NCI-H2196 treated with DMSO at 0.1 percent for 48 hours (cell line): ENCODE measurements around the gene FNDC3A.

Source experiments
- DNase-seq: peaks from one replicate; lab custom pipeline; 2025; ENCODE audit not compliant: unreplicated experiment; lab: John Stamatoyannopoulos, UW

The FNDC3A gene, protein sequence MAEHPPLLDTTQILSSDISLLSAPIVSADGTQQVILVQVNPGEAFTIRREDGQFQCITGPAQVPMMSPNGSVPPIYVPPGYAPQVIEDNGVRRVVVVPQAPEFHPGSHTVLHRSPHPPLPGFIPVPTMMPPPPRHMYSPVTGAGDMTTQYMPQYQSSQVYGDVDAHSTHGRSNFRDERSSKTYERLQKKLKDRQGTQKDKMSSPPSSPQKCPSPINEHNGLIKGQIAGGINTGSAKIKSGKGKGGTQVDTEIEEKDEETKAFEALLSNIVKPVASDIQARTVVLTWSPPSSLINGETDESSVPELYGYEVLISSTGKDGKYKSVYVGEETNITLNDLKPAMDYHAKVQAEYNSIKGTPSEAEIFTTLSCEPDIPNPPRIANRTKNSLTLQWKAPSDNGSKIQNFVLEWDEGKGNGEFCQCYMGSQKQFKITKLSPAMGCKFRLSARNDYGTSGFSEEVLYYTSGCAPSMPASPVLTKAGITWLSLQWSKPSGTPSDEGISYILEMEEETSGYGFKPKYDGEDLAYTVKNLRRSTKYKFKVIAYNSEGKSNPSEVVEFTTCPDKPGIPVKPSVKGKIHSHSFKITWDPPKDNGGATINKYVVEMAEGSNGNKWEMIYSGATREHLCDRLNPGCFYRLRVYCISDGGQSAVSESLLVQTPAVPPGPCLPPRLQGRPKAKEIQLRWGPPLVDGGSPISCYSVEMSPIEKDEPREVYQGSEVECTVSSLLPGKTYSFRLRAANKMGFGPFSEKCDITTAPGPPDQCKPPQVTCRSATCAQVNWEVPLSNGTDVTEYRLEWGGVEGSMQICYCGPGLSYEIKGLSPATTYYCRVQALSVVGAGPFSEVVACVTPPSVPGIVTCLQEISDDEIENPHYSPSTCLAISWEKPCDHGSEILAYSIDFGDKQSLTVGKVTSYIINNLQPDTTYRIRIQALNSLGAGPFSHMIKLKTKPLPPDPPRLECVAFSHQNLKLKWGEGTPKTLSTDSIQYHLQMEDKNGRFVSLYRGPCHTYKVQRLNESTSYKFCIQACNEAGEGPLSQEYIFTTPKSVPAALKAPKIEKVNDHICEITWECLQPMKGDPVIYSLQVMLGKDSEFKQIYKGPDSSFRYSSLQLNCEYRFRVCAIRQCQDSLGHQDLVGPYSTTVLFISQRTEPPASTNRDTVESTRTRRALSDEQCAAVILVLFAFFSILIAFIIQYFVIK

DNA sequence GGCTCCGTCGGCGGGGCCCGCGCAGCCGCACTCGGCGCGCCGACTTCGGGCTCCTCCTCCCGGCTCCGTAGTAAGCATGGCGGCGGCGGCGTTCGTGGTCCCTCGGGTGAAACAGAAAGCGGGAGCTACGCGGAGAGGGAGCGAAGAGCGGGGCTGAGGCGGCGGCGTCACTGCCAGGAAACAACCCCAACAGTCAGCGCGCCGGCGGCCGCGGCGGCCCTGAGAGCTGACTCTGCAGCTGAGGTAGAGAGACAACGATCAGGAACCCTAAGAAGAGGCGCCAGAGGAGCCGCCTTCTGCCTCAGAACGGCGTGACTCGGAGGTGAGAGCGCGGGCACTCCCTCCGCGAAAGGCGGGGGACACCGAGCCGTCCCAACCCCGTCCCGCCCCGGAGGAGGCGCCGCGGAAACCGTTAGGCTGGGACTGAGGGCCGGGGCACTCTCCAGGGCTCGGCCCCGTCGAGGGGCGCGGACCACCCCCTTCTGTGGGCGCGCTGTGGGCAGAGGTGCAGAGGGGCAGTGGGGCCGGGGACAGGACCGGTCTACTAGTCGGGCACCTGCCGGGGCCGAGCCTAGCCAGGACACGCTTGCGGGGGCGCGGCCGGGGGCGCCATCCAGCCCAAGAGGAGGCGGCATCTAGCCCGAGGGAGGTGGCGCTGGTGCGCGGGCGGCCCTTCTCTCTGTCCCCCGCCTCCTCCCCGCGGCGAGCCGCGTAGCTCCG, at the start of gene FNDC3A:
FNDC3A (plus strand) TSS at position 57 of the 720 bp plus-strand sequence. CDS start 30,279 bp downstream, outside the sequence.
- DNase-seq = no peak

DNA sequence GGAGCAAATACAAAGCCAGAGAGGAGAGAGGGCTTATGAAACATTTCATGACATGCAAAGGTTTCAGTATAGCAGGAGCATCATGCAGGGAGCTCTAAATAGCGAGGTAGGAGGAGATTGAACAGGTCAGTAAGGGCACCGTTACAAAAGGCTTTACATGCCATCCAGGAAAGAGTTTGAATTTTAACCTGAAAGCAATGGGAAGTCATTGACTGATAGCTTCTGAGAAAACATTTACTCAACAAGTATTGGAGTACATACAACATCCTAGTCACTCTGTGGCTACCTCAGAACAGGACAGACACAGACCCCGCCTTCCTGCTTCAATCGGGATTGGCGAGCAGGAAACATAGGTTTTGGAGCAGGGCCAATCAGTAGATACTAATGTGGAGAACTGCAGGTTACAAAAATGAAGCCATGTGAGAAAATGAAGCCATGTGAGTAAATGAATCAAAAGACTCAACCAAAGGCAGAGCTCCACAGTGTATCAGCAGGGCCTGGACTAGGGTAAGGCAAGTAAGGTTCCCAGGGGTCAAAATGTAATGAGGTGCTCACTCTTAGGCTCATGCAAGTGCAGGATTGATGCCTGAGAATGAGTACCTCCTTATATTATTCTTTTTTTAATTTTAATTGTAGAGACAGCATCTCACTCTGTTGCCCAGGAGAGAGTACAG, 46.8 kb upstream of the FNDC3A start:
- no peak for DNase-seq

DNA sequence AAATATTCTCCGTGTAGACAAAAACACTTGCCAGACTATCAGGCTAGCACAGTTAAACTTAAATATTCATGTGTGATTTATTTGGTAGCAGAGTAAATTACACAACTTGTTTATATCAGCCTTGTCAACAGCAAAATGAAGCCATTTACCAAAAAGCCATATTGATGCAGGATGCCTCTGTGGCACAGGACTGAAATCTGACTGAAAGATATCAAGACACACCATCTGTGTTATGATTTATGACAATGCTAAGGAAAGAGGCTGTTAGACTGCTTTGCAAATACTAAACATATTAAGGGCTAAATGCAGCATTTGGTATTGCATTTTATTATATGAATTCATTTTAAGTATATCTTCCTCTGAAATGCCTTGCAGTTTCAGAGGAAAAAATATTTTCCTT, 44.8 kb upstream of the FNDC3A start:
- DNase-seq = no peak

DNA sequence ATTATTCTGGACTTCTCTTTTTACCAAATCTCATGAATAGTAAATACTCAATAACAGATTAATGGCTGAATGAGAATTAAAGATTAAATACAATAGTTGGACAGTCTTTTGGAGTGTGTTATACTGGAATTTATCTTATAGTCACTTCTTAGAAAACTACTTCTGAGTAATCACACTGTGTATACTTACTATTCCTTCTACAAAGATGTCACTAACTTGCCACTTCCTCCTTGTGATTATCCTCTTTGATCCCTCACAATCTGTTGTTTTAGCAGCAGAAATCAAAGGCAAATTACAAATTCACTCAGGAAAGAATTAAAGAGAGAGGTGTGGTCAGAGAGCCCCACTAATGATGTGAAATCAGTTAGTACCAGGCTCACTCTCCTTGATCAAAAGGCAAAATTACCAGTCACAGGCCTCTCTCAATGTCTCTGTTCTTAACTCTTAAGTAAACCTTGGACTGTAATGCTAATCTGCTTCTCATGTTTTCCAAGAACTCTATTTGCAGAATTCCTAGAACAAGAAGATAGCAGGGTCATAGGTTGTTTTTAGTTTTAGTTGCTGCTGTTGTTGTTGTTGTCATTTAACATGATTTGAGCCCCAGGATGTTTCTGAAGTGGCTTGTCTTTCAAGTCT, 37.3 kb upstream of the FNDC3A start:
- no peak for DNase-seq

DNA sequence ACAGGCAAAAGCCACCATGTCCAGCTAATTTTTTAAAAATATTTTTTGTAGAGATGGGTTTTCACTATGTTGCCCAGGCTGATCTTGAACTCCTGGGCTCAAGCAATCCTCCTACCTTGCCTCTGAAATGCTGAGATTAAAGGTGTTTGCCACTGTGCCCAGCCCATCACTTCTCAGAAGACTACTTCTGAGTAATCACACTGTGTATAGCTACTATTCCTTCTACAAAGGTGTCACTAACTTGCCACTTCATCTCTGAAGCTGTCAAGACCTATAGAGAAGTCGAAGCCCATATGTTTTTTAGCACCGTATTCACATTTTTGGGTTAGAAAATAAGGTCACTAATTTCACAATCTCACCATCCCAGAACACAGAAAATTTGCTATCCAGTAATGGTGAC, 36.0 kb upstream of the FNDC3A start:
- DNase-seq = no peak

DNA sequence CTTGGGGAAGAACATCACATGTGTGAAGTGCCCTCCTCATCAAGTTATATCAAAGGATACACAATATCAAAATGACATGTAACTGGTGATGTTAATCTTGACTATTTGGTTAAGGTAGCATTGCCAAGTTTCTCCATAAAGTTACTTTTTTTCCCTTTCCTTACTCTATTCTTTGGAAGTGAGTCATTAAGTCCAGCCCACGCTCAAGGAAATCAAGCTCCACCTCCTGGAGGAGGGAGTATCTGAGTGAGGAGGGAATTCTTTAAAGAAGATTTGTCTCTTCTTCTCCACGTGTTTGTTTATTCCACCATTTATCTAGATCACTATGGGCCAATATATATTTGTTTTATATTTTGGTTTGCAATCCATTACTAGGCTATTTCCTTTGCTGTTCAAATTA, 33.6 kb upstream of the FNDC3A start:
- no peak for DNase-seq

DNA sequence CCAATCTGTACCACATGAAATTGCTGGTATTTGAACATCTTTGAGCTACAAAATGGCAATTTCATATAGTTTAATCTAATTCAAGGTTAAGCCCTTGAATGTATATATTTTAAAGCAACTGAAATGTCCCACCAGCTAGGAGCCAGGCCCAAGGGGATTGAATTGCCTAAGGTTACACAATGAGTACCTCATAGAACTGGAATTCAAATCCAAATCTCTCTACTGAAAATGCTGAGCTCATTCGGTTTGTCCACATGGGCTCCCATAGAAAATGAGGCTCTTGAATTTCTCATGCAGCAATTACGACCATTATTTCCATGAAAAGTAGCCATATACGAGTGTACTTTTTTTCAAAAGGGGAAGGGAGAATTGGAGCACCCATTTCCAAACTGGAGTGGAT, 31.5 kb upstream of the FNDC3A start:
- DNase-seq = no peak

DNA sequence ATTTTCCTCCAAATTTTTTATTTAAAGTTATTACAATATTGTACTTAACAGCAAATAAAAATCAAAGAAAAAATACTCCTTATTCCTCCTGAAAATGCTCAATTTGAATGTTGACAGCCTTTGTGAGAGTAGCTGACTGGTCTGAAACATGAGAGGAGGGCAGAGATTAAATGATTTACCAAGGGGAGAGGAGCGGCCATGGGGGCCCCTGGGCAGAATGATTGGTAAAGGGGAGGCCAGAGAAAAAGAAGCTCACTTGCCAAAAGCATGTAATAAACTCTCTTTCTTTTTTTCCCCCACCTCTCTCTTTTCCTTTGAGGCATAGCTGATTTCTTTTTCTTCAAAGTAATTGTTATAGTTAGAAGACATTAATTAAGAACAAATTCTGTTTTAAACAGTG, 30.1 kb upstream of the FNDC3A start:
- DNase-seq = no peak

DNA sequence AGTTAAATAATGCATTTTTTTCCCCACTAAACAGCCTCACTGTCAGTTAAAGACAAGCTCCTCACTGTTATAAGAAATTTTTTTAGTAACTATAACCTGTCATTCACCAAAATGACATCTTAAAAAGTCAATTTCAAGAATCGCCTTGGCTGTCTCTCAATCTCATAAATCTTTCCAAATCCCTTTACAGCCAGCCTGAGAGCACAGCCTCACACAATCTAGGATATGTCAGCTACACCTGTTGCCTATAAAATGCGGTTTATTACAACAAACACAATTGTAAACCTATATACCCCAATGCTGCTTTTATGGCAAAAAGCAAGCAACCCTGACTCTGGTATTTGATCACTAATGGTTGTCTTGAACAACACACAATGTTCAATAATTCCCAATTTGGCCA, 29.5 kb upstream of the FNDC3A start:
- no peak for DNase-seq

DNA sequence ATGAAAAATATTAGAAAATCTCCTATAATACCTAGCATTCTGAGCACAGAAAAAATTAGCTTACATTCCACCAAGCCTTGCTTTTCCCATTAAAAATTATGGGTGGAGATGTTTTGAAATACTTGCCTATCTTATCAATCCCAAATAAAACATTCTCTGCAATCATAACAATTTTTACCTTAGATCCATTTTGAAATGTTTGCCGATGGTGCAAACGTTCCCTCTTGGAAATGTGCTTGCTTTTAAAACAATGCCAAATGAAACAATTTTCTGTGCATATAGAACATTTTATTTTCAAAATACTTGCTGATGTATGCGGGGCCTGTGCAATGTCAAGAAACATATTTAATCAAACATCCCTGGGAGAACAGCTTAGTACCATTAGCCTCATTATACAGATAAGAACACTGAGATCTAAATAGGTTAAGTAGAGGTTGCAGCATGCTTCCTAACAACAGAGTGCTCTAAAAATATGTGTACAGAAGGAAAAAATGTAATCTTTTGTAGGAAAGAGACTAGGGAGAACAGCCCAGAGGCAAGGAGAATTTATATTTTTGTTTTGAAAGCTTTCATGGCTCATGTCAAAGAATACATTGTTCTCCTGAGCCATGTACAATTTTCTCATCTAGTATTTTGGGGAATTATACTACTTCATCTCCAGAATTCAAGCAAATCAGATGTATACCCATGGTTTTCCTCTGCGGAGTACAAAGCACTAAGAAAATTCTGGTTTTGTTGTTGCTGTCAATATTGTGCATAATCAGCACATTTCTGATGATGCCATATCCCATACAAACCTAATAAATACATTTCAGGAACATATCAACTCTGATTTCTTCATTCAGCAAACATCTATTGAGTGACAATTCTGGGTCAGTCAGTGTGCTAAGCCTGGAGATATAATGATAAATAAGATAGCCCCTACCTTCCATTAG, 25.9 kb upstream of the FNDC3A start:
- DNase-seq = no peak

DNA sequence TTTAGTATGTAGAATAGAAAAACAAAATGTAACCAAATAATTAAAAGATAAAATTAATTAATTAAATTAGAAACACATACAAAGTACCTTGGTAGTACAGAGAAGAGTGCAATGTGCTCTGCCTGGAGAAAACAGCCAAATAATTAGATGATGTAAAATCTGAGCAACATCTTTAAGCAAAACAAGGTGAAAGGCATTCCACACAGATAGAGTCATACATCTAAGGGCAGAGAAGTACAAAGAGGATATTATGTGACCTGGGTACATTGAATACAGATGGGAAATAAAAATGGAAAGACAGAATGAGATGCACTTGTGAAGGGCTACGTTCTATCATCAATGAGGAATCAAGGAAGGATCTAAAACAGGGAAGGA, 25.2 kb upstream of the FNDC3A start:
- DNase-seq = no peak

DNA sequence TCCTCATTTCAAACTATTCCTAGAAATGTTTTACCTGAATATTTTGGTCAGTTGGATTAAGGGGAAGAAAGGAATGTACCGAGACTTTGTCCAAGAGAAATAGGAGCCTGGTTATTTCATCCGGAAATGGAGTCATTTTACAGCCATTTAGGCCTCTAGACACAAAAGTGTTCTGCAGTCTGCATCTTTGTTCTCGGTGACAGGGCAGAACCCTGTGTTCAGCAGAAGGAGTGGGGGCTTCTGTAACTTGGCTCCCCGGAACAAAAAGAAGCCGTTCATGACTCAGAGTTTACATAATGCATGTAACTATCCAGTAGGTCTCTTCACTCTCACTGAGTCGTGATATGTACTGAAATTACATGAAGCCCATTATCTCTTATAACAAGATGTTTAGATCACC, 21.6 kb upstream of the FNDC3A start:
- DNase-seq = no peak

DNA sequence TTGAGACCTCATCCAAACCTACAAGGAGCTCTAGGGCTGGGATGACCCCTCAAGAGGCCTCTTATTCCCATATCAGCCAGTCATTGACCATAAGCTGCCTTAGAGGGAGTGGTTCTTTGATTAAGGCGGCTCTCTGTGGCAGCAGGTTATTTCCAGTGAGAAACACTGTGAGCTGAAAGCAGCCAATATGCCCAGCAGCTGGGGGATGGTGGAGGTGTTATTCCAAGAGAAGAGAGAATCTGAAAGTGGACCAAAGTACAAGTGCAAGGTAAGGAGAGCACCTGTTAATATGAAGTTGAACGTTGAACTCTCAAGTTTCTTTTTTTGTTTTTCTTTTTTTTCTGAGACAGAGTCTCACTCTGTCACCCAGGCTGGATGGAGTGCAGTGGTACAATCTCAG, 20.2 kb upstream of the FNDC3A start:
- no peak for DNase-seq

DNA sequence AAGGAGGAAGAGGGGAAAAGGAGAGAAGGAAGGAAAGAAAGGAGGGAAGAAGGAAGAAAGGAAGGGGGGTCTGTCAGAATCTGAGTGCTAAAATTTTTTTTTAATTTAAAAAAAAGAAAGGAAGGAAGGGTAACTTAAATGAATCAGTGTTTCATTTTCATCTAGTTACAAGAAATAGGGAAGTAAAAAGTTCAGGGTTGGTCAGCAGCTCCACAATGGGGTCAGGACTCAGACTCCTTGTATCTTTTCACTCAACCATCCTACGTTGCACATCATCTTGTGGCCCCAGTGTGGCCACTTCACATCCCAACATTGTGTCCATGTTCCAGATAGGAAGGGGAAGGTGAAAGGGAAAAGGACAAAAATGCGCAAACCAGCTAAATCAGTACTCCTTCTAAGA, 14.3 kb upstream of the FNDC3A start:
- DNase-seq = no peak

DNA sequence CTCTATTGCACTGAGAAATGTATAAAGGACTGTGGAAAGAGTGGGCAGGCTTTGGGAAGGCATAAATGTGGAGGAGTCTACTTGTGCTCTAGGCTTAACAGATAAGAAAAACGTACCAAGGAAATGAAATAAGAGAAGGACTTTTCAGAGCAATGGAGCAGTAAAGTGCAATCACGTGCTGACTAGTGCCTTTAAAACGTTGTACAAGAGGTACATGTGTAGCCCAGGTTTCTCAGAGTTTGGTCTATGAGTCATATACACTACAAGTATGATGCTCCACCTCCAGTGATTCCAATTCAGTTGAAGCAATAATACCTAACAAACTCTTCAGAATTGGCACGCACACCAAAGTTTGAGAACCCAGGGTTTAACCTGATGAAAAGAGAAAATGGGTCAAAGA, 13.4 kb upstream of the FNDC3A start:
- no peak for DNase-seq

DNA sequence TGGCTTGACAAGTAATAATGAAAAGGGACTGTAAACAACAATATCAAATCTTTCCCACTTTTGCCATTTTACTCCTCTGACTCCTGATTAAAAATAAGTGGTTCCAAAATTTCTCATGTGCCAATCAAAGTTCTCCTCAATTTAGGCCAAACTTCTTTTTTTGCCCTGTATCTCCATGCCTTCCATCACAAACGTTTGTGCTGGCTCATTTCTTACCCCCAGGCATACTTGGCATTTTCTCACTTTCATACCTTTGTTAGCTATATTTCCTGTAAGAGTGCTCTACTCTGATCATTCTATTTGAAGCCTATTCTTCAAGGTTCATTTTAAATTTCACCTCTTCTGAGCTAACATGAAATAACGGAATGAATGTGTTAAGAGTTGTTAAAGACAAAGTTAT, 10.0 kb upstream of the FNDC3A start:
- no peak for DNase-seq

DNA sequence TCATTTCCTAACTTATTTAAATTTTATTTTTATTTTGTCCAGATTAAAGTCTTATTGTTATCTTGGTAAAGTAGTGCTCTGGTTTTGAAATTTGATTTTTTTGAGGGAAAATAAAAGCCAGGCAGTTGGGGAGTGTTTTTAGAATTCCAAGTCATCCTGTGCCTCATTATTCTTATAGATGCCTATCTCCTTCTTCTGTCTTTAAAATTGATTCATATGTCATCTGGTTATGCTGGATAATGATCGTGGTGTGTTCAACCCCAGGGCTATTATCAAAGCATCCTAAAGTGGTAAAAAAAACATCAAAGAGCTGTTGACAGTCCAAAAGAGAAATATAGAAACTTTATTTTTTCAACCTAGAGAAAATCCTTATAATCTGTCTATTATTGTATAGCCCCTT, 6.0 kb upstream of the FNDC3A start:
- no peak for DNase-seq

DNA sequence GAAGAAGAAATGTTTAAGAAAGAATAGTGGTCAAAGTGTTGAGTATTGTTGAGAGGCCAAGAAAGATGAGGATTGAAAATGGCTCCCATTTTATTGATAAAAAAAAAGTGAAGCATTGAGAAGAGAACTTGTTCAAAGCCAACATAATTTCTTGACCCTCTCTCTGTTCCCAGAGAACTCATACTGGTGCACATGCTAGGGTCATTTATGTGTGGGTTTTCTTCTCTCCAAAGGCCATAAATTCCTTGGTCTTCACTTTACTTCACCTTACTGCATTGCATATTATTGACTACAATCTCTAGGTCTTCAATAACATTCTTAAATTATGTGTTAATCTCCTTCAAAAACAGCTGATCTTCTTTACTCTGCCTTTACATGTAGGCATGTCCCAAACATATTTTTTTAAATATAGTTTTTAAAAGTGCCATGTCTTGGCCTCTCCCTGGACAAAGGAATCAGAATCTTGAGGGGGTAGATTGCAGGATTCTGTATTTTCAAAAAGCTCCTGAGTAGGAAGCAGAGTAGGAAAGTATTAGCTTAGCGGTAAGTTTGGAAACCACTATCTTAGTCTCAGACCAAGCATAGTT, 1.8 kb upstream of the FNDC3A start:
- no peak for DNase-seq
